GM18520 (cell line): Measurements from ENCODE around the gene CATSPERZ.

Experiments
- ATAC-seq: cut with Tn5 transposase; IDR thresholded peaks from one replicate; pipeline ENCODE4 v1.9.1; 2021; ENCODE audit not compliant: unreplicated experiment

Gene CATSPERZ, protein sequence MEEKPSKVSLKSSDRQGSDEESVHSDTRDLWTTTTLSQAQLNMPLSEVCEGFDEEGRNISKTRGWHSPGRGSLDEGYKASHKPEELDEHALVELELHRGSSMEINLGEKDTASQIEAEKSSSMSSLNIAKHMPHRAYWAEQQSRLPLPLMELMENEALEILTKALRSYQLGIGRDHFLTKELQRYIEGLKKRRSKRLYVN

GRCh38 chr11:64299847-64300648 is at the start of gene CATSPERZ:
TSS of gene CATSPERZ (plus strand) at chr11:64300358. CDS start at chr11:64300411, 53 bp downstream.
- no peak for ATAC-seq

GRCh38 chr11:64250415-64251015 is 49.6 kb upstream of the CATSPERZ start:
- no peak for ATAC-seq

DNA sequence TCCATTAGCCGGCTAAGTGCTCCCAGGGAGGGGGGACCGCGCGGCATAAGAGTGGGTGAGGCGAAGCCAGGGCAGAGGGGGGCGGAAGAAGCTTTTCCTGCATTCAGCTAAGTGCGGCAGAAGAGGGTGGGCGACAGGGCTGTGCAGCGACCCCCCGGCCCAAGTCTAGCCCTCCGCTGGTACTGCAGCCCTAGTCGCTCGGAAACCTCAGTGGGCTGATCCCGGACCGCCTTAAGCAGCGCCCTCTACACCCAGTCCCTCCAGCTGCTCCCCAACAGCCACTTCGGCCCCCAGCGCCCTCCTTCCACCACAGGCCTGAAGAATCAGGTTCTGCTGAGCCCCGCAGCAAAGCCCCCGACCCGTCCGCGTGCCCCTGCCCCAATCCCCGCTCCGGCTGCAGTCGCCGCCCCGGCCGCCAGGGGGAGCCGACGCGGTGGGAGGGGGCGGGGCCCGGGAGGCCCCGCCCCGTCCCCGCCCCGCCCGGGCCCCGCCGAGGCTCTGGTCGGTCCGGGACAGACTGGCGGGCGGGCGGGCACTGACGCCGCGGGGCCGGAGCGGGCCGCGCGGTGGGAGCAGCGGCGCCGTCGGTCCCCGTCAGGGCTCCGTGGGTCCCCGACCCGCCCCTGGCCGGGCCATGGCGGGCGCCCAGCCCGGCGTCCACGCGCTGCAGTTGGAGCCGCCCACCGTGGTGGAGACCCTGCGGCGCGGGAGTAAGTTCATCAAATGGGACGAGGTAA is 49.0 kb upstream of the CATSPERZ start, which contains the start of gene PLCB3:
Gene PLCB3 (plus strand): TSS at position 515 of the 737 bp plus-strand sequence. CDS start 120 bp downstream, at position 635.
- no peak for ATAC-seq

DNA sequence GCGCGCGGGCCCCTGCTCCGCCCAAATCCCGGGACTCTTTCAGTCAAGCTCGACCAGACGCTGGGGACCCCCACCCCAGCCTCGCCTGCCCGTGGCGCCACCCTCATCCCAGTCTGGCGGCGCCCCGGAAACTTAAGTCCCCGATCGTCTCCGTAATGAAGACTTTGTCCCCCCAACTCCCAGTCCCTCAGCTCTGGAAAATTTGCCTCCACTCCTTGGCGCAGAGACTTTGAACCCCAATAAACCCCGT is 48.5 kb upstream of the CATSPERZ start:
- ATAC-seq = no peak

DNA sequence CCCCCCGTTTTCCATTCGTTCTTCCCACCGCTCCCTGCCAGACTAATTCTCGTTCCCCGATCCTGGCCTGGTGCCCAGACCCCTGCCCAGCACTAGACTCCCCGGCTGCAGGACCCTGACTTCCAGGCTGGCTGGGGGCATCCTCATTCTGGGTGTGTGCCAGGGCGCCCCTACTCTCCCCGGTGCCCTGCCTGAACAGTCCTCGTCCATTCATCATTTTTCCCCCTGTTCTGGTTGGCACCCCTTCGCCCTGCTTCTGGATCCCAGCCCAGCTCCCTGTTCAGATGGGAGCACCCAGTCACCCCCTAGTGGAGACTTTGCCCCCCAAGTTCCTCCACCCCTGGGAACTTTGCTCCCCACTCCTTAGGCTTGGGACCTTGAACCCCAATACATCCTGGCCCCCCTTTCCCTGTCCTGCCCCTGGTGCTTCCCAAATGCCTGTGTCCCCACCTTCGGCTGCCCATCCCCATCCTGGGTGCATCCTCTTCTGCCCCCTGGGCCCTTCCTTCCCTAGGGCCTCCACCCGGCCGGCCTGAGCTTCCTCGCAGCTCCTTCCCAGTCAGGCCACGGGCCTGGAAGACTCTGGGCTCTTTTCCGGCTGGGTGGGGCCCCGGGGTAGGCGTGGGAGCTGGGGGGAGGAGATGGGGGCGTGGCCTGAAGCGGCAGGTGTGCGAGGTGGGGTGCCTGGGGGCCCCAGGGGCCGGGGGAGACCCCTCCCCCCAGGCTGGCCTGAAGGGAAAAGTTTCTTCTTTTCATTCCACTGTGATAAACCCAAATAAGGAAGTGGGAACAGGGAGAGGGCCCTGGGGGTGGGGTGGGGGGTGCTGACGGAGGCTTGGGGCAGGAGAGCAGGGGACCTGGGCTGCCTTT is 47.9 kb upstream of the CATSPERZ start:
- ATAC-seq = no peak

GRCh38 chr11:64253043-64253442 is 47.1 kb upstream of the CATSPERZ start:
- ATAC-seq = no peak

DNA sequence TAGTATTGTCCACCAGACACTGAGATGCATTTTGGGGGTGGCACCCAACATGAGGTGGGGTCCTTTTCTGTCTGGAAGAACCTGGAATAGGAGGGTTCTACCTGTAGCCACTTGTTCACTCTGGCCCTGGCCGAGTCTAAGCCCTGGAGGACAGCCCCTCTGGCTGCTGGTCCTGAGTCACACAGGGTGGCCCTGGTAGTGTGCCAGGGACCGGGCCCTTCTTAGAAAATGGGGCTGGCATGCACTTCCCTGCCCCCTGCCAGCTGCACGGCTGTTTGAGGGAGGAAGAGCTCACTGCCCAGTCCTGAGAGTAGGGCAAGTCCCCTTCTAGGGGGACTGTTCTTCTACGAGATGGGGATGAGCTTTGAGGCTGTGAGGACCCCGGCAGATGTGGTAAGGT is 46.7 kb upstream of the CATSPERZ start:
- no peak for ATAC-seq

GRCh38 chr11:64254326-64254725 is 45.8 kb upstream of the CATSPERZ start:
- ATAC-seq = no peak

GRCh38 chr11:64255135-64256128 is 44.7 kb upstream of the CATSPERZ start:
- ATAC-seq = no peak

DNA sequence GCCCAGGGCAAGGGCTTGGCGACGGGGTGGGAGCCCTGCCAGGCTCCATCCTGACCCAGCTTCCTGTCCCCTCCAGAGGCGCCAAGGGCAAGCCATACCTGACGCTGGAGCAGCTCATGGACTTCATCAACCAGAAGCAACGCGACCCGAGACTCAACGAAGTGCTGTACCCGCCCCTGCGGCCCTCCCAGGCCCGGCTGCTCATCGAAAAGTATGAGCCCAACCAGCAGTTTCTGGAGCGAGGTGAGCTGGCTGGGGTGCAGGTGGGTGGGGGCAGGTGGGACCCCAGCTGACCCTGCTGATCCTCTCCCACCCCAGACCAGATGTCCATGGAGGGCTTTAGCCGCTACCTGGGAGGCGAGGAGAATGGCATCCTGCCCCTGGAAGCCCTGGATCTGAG is 43.9 kb upstream of the CATSPERZ start:
- ATAC-seq = no peak

DNA sequence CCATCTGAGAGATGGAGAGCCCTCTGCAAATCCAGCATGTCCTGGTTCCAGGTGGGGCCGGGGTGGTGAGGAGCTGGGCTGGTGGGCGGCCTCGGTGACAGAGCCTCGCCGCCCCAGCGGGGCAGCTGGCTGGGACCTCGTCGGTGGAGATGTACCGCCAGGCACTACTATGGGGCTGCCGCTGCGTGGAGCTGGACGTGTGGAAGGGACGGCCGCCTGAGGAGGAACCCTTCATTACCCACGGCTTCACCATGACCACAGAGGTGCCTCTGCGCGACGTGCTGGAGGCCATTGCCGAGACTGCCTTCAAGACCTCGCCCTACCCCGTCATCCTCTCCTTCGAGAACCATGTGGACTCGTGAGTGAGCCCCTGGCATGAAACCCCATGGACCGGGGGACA is 41.8 kb upstream of the CATSPERZ start:
- no peak for ATAC-seq

GRCh38 chr11:64258946-64259532 is 41.1 kb upstream of the CATSPERZ start:
- no peak for ATAC-seq

GRCh38 chr11:64259533-64260067 is 40.6 kb upstream of the CATSPERZ start:
- ATAC-seq = no peak

GRCh38 chr11:64260147-64260708 is 39.9 kb upstream of the CATSPERZ start:
- no peak for ATAC-seq

GRCh38 chr11:64261556-64262080 is 38.5 kb upstream of the CATSPERZ start:
- ATAC-seq = no peak

- no peak for ATAC-seq
Observed at GRCh38 chr11:64262271-64263002, 37.7 kb upstream of the CATSPERZ start.
